ENCODE data around the gene OAS1. TPM values are rescaled to one million over a fixed set of nuclear protein-coding genes. Genes with fewer than 3 reads are reported as not detected.
"Not testable (repeated sequence)": the region's sequence is repeated elsewhere in the genome, so short reads cannot be mapped to it uniquely, and the experiment has no call there.

Gene OAS1
- total RNA-seq, 1 experiment from 2014 or later = 4.8 TPM

DNA sequence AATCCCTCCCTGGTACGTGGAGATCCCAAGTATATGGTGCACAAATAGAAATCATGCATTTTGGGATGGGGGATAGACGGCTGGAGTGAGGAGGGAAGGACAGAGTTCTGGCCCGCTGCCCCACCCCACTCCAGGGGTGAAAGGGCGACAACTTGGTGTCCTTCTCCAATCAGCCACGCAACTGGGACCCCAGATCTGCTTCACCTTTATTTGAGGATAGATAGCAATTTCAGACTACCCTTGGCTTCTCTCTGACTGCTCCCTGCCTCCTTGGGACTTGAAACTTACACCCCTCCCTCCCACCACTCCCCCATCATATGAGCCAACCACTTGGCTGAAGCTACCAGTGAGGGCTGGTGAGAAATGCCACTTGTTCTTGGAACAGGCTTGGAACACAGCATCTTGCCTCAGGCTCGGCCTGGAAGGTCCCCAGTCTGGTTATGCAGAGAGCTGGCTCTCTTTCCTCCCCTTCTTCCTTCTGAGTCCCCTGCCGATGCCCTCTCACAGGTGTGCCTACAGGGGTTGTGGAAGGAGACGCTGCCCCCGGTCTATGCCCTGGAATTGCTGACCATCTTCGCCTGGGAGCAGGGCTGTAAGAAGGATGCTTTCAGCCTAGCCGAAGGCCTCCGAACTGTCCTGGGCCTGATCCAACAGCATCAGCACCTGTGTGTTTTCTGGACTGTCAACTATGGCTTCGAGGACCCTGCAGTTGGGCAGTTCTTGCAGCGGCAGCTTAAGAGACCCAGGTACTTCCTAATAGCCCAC, 39.7 kb downstream of the OAS1 start:
- in situ Hi-C loops (cut with HindIII; ENCODE audit: low pct_unique_long_range_greater_than_20kb, low sequenced_read_pairs) = no loop called here
- DNase-seq (ENCODE audit: low read depth, low spot score) = no peak

DNA sequence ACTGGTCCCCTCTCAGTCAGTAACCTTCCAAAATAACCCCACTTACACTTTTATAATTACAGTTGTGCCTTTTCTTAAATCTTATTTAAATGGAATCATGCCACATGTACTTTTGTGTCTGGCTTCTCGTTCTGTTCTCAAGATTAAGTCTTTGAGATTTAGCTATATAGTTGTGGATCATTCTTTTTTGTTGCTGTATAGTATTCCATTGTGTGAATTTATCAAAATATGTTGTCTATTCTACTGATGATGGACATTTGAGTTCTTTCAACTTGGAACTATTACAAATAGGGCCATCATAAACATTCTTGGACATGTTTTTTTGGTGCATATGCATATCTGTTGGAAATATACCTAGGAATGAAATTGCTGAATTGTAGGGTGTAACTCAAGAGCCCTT, 40.6 kb downstream of the OAS1 start:
- in situ Hi-C loops (cut with HindIII; ENCODE audit: low pct_unique_long_range_greater_than_20kb, low sequenced_read_pairs) = no loop called here
- DNase-seq (ENCODE audit: low read depth, low spot score) = no peak

DNA sequence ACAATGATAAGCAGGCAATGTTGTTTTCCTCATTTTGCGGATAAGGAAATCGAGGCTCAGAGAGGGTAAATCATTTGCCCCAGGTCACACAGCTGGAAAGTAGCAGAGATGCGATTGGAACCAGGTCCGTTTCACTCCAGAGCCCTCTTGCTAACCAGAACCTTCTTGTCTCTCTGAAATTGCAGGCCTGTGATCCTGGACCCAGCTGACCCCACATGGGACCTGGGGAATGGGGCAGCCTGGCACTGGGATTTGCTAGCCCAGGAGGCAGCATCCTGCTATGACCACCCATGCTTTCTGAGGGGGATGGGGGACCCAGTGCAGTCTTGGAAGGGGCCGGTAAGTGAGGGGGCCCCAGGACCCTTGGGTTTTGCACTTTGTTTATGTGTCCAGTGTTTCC, 41.0 kb downstream of the OAS1 start:
- in situ Hi-C loops (cut with HindIII; ENCODE audit: low pct_unique_long_range_greater_than_20kb, low sequenced_read_pairs) = no loop called here

DNA sequence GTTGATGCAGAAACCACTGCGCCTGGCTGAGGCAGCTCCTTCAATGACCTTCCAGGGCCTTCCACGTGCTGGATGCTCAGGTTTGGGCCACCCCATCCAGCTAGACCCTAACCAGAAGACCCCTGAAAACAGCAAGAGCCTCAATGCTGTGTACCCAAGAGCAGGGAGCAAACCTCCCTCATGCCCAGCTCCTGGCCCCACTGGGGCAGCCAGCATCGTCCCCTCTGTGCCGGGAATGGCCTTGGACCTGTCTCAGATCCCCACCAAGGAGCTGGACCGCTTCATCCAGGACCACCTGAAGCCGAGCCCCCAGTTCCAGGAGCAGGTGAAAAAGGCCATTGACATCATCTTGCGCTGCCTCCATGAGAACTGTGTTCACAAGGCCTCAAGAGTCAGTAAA, 42.0 kb downstream of the OAS1 start:
- DNase-seq (ENCODE audit: low read depth, low spot score) = no peak
- in situ Hi-C loops (cut with HindIII; ENCODE audit: low pct_unique_long_range_greater_than_20kb, low sequenced_read_pairs) = no loop called here

More for the DNA sequence above, 41.0 kb downstream of the OAS1 start:
- no peak for DNase-seq (ENCODE audit: low read depth, low spot score)

DNA sequence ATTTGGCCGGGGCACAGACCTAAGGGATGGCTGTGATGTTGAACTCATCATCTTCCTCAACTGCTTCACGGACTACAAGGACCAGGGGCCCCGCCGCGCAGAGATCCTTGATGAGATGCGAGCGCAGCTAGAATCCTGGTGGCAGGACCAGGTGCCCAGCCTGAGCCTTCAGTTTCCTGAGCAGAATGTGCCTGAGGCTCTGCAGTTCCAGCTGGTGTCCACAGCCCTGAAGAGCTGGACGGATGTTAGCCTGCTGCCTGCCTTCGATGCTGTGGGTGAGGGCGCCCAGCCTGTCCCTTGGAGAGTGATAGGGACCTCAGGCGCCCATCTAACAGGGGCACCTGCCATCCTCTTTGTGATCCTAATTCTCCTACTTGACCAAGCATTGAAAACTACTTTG, 43.9 kb downstream of the OAS1 start:
- no peak for DNase-seq (ENCODE audit: low read depth, low spot score)
- in situ Hi-C loops (cut with HindIII; ENCODE audit: low pct_unique_long_range_greater_than_20kb, low sequenced_read_pairs) = no loop called here

DNA sequence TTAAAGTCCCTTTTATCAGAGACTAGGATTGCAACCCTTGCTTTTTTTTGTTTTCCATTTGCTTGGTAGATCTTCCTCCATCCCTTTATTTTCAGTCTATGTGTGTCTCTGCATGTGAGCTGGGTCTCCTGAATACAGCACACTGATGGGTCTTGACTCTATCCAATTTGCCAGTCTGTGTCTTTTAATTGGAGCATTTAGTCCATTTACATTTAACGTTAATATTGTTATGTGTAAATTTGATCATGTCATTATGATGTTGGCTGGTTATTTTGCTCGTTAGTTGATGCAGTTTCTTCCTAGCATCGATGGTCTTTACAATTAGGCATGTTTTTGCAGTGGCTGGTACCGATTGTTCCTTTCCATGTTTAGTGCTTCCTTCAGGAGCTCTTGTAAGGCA, 50.4 kb downstream of the OAS1 start:
- in situ Hi-C loops (cut with HindIII; ENCODE audit: low pct_unique_long_range_greater_than_20kb, low sequenced_read_pairs) = not testable (repeated sequence)

DNA sequence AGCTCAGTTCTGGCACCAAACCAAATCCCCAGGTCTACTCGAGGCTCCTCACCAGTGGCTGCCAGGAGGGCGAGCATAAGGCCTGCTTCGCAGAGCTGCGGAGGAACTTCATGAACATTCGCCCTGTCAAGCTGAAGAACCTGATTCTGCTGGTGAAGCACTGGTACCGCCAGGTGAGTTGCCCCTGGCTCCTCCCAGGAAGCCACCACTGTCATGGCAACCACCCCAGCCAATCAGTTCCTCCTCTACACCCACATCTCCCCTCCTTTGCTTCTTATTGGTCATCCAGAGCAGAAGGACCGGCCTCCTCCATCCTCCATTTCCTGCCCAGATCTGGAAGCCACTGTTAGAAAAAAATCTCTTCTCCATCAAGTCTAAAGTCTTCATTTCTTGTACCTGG, 54.3 kb downstream of the OAS1 start:
- no peak for DNase-seq (ENCODE audit: low read depth, low spot score)

More for the DNA sequence above, 50.4 kb downstream of the OAS1 start:
- DNase-seq (ENCODE audit: low read depth, low spot score) = not testable (repeated sequence)

DNA sequence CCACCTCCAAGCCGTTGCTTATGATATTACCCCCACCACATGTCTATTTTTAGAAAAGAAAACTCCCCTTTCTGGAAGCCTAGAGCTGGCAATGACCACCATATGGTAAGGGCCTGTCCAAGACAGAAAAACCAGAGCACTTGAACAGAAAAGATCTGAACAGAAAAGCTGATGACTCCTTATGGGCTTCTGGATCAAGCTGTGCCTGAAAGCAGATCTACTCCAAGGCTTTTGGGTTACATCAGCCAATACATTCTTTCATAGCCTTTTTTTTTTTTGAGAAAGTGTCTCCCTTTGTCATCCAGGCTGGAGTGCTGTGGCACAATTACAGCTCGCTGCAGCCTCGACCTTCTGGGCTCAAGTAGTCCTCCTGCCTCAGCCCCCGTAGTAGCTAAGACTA, 54.8 kb downstream of the OAS1 start:
- in situ Hi-C loops (cut with HindIII; ENCODE audit: low pct_unique_long_range_greater_than_20kb, low sequenced_read_pairs) = no loop called here
- no peak for DNase-seq (ENCODE audit: low read depth, low spot score)

More for the DNA sequence above, 54.3 kb downstream of the OAS1 start:
- in situ Hi-C loops (cut with HindIII; ENCODE audit: low pct_unique_long_range_greater_than_20kb, low sequenced_read_pairs) = no loop called here

DNA sequence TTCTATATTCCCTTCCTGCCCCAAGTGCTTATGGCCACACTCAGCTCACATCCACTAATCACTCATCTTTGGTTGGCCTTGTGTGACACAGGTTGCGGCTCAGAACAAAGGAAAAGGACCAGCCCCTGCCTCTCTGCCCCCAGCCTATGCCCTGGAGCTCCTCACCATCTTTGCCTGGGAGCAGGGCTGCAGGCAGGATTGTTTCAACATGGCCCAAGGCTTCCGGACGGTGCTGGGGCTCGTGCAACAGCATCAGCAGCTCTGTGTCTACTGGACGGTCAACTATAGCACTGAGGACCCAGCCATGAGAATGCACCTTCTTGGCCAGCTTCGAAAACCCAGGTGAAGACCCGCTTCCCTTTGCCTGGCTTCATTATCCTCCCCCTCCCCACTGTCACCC, 55.8 kb downstream of the OAS1 start:
- no peak for DNase-seq (ENCODE audit: low read depth, low spot score)
- in situ Hi-C loops (cut with HindIII; ENCODE audit: low pct_unique_long_range_greater_than_20kb, low sequenced_read_pairs) = no loop called here

DNA sequence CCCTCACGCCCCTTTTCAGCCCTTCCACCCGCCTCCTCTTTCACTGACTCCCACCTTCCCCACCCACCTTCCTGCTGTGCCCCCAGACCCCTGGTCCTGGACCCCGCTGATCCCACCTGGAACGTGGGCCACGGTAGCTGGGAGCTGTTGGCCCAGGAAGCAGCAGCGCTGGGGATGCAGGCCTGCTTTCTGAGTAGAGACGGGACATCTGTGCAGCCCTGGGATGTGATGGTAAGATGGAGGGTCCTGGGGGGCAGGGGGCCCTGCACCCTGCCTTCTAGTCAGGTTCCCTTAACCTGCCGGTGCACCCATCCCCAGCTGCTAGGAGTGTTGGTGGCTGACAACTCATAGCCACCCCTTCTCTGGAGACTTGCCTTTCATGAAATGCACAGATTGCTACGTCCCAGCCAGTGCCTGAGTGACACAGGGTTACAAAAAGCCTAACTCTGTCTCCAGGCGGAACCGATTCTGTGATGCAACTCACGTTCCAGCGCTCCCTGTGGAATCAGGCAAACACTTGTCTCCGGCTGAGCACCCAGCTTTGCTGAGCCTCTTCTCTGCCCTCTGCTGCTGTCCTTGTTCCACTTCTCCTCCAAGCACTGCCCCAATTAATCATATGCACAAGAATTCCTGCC, 56.6 kb downstream of the OAS1 start:
- in situ Hi-C loops (cut with HindIII; ENCODE audit: low pct_unique_long_range_greater_than_20kb, low sequenced_read_pairs) = no loop called here
- no peak for DNase-seq (ENCODE audit: low read depth, low spot score)

DNA sequence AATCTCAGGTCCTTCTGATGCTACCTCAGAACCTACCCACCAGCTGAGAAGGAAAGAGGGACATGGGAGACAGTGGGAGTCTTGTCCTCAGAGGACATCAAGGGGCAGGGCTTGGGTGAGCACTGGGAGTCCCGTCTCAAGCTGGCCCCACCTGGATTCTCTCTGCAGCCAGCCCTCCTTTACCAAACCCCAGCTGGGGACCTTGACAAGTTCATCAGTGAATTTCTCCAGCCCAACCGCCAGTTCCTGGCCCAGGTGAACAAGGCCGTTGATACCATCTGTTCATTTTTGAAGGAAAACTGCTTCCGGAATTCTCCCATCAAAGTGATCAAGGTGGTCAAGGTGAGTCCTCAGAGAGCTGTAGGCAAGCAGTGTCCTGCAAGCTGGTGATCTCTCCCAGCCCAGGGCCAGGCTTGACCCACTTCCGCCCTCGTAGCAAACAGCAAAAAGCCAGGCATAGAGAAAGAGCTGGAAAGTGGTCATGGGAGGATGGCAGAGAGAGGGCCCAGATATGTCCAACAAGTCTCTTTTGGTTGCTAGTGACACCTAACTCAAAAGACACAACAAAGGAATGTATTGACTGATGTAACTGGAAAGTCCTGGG, 57.4 kb downstream of the OAS1 start:
- in situ Hi-C loops (cut with HindIII; ENCODE audit: low pct_unique_long_range_greater_than_20kb, low sequenced_read_pairs) = no loop called here
- DNase-seq (ENCODE audit: low read depth, low spot score) = no peak

DNA sequence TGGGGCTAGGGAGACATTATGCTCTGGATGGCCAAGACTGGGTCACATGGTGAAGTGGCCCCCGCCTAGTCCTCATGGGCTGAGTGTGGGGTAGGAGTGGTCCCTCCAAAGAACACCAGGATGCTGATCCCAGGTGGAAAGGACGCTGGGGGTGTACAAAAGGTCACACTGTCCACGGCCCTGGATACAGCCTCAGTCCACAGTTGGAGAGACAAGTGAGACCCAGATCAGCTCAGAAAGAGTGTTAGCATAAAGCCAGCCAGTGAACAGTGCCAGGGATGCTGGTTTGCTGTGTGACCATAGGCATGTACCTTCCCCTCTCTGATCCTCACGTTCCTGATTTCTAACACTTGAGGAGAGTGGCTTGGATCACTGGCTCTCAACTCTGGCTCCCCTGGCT, 58.2 kb downstream of the OAS1 start:
- DNase-seq (ENCODE audit: low read depth, low spot score) = no peak
- in situ Hi-C loops (cut with HindIII; ENCODE audit: low pct_unique_long_range_greater_than_20kb, low sequenced_read_pairs) = no loop called here

DNA sequence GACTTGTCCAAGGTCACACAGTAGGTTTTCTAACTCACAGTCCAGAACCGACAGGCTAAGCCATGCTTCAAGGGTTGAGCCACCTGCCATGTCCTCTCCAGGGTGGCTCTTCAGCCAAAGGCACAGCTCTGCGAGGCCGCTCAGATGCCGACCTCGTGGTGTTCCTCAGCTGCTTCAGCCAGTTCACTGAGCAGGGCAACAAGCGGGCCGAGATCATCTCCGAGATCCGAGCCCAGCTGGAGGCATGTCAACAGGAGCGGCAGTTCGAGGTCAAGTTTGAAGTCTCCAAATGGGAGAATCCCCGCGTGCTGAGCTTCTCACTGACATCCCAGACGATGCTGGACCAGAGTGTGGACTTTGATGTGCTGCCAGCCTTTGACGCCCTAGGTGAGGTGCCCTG, 58.9 kb downstream of the OAS1 start:
- DNase-seq (ENCODE audit: low read depth, low spot score) = no peak
- in situ Hi-C loops (cut with HindIII; ENCODE audit: low pct_unique_long_range_greater_than_20kb, low sequenced_read_pairs) = no loop called here

DNA sequence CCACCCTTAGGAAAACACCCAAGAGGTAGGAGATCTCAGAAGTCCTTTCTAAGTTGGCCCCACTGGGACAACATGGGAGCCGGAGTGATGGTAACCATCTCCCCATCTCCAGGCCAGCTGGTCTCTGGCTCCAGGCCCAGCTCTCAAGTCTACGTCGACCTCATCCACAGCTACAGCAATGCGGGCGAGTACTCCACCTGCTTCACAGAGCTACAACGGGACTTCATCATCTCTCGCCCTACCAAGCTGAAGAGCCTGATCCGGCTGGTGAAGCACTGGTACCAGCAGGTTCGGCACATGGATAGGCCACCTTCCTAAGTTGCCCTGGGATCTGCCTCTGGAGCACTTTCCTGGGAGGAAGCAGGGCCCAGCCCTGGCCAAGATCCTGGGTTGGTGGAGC, 60.5 kb downstream of the OAS1 start:
- in situ Hi-C loops (cut with HindIII; ENCODE audit: low pct_unique_long_range_greater_than_20kb, low sequenced_read_pairs) = no loop called here
- DNase-seq (ENCODE audit: low read depth, low spot score) = no peak

DNA sequence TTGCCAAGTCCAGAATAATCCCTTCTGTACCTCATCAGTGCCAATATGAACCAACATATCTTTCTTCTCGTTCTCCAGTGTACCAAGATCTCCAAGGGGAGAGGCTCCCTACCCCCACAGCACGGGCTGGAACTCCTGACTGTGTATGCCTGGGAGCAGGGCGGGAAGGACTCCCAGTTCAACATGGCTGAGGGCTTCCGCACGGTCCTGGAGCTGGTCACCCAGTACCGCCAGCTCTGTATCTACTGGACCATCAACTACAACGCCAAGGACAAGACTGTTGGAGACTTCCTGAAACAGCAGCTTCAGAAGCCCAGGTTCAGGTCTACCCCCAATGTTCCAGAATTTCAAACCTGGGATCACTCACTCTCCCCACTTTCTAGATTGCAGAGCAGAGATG, 61.1 kb downstream of the OAS1 start:
- no peak for DNase-seq (ENCODE audit: low read depth, low spot score)
- in situ Hi-C loops (cut with HindIII; ENCODE audit: low pct_unique_long_range_greater_than_20kb, low sequenced_read_pairs) = no loop called here
